Endothelial cell of umbilical vein (primary cell): Measurements from ENCODE around the gene FAAP100. TPM values are rescaled to one million over a fixed set of nuclear protein-coding genes. Genes with fewer than 3 reads are reported as not detected.

Experiments used
- BruUV-seq: library from RNA; stranded (reverse); fragments of 400-500 nt; replicated peaks from 2 replicates; lab custom pipeline; 2021; lab: Mats Ljungman, UMichigan
- CTCF ChIA-PET: fragments of 300-600, 350-600 bp; sonication (Branson Sonifier 250); formaldehyde crosslinking; loops from one replicate; lab custom pipeline; 2021; ENCODE audit warnings: antibody characterized with exemption, inconsistent platforms; lab: Charles Lee
- POLR2A ChIA-PET: fragments of 300-600, 350-600 bp; sonication (Branson Sonifier 250); formaldehyde crosslinking; loops from one replicate; lab custom pipeline; 2021; ENCODE audit warnings: antibody characterized with exemption, inconsistent platforms; lab: Charles Lee
- DNase-seq: peaks from one replicate; pipeline ENCODE4 v3.0.0-alpha.2; 2011; ENCODE audit warnings: low read depth, low spot score
- FAIRE-seq: peaks from 2 replicates; lab custom pipeline; 2011; peaks lifted over from hg19 to GRCh38; lab: Jason Lieb, UNC
- H2AFZ ChIP-seq: 2 replicates; pipeline ENCODE4 v1.6.0; 2012; ENCODE audit warnings: low read depth, low read length, control low read depth, inconsistent platforms
- H3K27ac ChIP-seq: 2 replicates; pipeline ENCODE4 v1.5.1; 2011; ENCODE audit warnings: low read depth, mild to moderate bottlenecking, control low read depth, low read length, moderate library complexity; ENCODE audit not compliant: insufficient read depth
- H3K27me3 ChIP-seq, 2 experiments: 2 replicates each; pipeline versions ENCODE4 v1.6.0 to v1.6.1; 2011; ENCODE audit warnings: low read length in 2 of 2, mixed read lengths in 1 of 2; ENCODE audit not compliant: control insufficient read depth in 2 of 2, insufficient read depth in 2 of 2
- H3K36me3 ChIP-seq, 2 experiments: 2 replicates in 1 of 2; 3 replicates in 1 of 2; pipeline ENCODE4 v1.5.1; 2011; ENCODE audit warnings: low read length in 2 of 2, mild to moderate bottlenecking in 1 of 2, moderate library complexity in 1 of 2; ENCODE audit not compliant: control insufficient read depth in 2 of 2, insufficient read depth in 2 of 2; ENCODE audit errors: extremely low read depth in 1 of 2
- H3K4me1 ChIP-seq: 3 replicates; pipeline ENCODE4 v1.5.1; 2011; ENCODE audit warnings: mild to moderate bottlenecking, low read length; ENCODE audit not compliant: control insufficient read depth, insufficient read depth; ENCODE audit errors: extremely low read depth
- H3K4me2 ChIP-seq: 2 replicates; pipeline ENCODE4 v1.6.1; 2011; ENCODE audit warnings: low read length, control low read depth, mixed read lengths; ENCODE audit not compliant: insufficient read depth
- H3K4me3 ChIP-seq, 3 experiments: fragments of 200-600 bp in 1 of 3; sonication (generic), shearing (Covaris generic) in 1 of 3; replicated peaks in 1 of 3; 2 replicates each; pipeline ENCODE4 v1.5.1; 2011 to 2016; ENCODE audit warnings: control low read depth in 3 of 3, low read length in 3 of 3, mild to moderate bottlenecking in 2 of 3, inconsistent platforms in 1 of 3, low read depth in 1 of 3, moderate library complexity in 1 of 3; ENCODE audit not compliant: insufficient read depth in 1 of 3
- H3K79me2 ChIP-seq: 2 replicates; pipeline ENCODE4 v1.6.0; 2012; ENCODE audit warnings: low read length, inconsistent platforms; ENCODE audit not compliant: control insufficient read depth, insufficient read depth
- H3K9ac ChIP-seq: replicated peaks from 2 replicates; pipeline ENCODE3; 2011; ENCODE audit warnings: low read length, control low read depth; ENCODE audit not compliant: insufficient read depth; ENCODE audit errors: extremely low read depth
- H3K9me1 ChIP-seq: replicated peaks from 3 replicates; pipeline ENCODE4 v1.6.0; 2011; ENCODE audit warnings: mild to moderate bottlenecking, low read length; ENCODE audit not compliant: control insufficient read depth, insufficient read depth; ENCODE audit errors: extremely low read depth
- H3K9me3 ChIP-seq: replicated peaks from 2 replicates; pipeline ENCODE4 v1.5.1; 2012; ENCODE audit warnings: low read length, inconsistent platforms; ENCODE audit not compliant: control insufficient read depth, insufficient read depth
- H4K20me1 ChIP-seq: replicated peaks from 2 replicates; pipeline ENCODE3; 2011; ENCODE audit warnings: mild to moderate bottlenecking, low read length; ENCODE audit not compliant: control insufficient read depth, insufficient read depth; ENCODE audit errors: extremely low read depth
- EZH2 ChIP-seq: IDR thresholded peaks from 2 replicates; pipeline ENCODE4 v1.6.1; 2012; ENCODE audit warnings: borderline replicate concordance, low read depth, mild to moderate bottlenecking, moderate library complexity, low read length, inconsistent platforms; ENCODE audit not compliant: severe bottlenecking
- FOS ChIP-seq: IDR thresholded peaks from 2 replicates; pipeline ENCODE4 v1.6.1; 2011; ENCODE audit warnings: mild to moderate bottlenecking, low read length, moderate library complexity, borderline replicate concordance; ENCODE audit not compliant: insufficient read depth
- GATA2 ChIP-seq: IDR thresholded peaks from 2 replicates; pipeline ENCODE4 v1.7.0; 2011; ENCODE audit warnings: low read depth, mild to moderate bottlenecking, moderate library complexity, mixed read lengths, low read length; ENCODE audit not compliant: insufficient read length, insufficient read depth
- JUN ChIP-seq: IDR thresholded peaks from 2 replicates; pipeline ENCODE4 v1.6.1; 2011; ENCODE audit warnings: borderline replicate concordance, low read depth; ENCODE audit not compliant: insufficient read length, insufficient read depth
- MYC ChIP-seq: IDR thresholded peaks from one replicate; pipeline ENCODE4 v1.6.1; 2011; ENCODE audit warnings: mild to moderate bottlenecking, low read depth, low read length
- POLR2A ChIP-seq: IDR thresholded peaks from 2 replicates; pipeline ENCODE4 v1.6.1; 2012; ENCODE audit warnings: low read depth, mild to moderate bottlenecking, control low read depth, low read length
- POLR2AphosphoS5 ChIP-seq: IDR thresholded peaks from 2 replicates; pipeline ENCODE4 v1.6.1; 2012; ENCODE audit warnings: low read depth, mild to moderate bottlenecking, control low read depth, low read length, moderate library complexity; ENCODE audit not compliant: insufficient read depth
- dilution Hi-C: fragments of 300-500 bp; cut with MboI; formaldehyde crosslinking; loops from one replicate; pipeline ENCODE4 v1.15.0; 2019; ENCODE audit warnings: low sequenced_read_pairs; ENCODE audit not compliant: extremely low pct_ligation_motif_present
- intact Hi-C: fragments of 100-400 bp; cut with micrococcal nuclease; formaldehyde crosslinking; loops from one replicate; pipeline ENCODE4 v1.10.0; 2022
- polyA plus RNA-seq, 4 experiments: library from polyadenylated mRNA; depleted of rRNA in 3 of 4; stranded (reverse) in 3 of 4; unstranded in 1 of 4; fragments of >200 nt; gene quantifications; 2 replicates each; pipeline versions ENCODE4 v1.2.1 to v1.2.3, GENCODE V29; 2011 to 2012; ENCODE audit warnings: missing spikeins in 1 of 4
- total RNA-seq: library from RNA; stranded (reverse); gene quantifications from 2 replicates; pipeline ENCODE4 v1.2.3, GENCODE V29; 2021
- TF ChIP-seq, protein P1 (sequence below), 2 donors: IDR thresholded peaks; 1 replicate in 1 of 2; 2 replicates in 1 of 2; pipeline ENCODE4 v1.5.1; 2011; ENCODE audit warnings: low read length in 2 of 2, mild to moderate bottlenecking in 2 of 2, moderate library complexity in 2 of 2, control low read depth in 1 of 2, inconsistent platforms in 1 of 2, low read depth in 1 of 2; ENCODE audit not compliant: insufficient read depth in 1 of 2; ENCODE audit errors: extremely low read depth in 1 of 2
- TF ChIP-seq, protein P2 (sequence below): IDR thresholded peaks from 2 replicates; pipeline ENCODE4 v1.6.1; 2011; ENCODE audit not compliant: insufficient read depth, insufficient read length

FAAP100 gene
- total and polyA plus RNA-seq, 2 donors (not counting 3 experiments of a cell fraction or from before 2014, with no cell fraction given), result 35.4 to 54.3 TPM

DNA sequence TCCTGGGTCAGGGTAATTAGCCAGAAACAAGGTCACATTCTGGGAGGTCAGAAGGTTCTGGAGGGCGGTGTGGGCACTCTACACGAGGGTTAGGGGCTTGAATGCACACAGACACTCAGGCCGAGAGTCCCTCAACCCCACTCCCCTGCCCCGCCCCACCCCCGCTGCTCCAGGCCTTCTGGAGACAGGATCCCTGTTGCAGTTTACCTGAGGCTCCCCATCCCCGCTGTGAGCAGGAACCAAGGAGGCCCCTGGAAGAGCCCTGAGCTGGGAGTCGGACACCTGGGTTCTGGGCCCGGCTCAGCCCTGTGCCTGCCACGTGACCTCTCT is 35.2 kb downstream of the FAAP100 start:
- H3K4me1 ChIP-seq, result peaks cover 35% of the 10 kb centered on the region
- H3K27ac ChIP-seq, result no peak overlapping the region
- no peaks in the 10 kb centered on the region for H3K27me3 ChIP-seq
- no peak overlapping the region for H3K4me3 ChIP-seq
- no TSS peak for BruUV-seq
- H3K9me3 ChIP-seq, result no peaks in the 10 kb centered on the region
- intact Hi-C loops (no loop called here), dilution Hi-C loops (no loop called here)
- H3K36me3 ChIP-seq, result no peaks in the 10 kb centered on the region
- no peaks in the 10 kb centered on the region for H4K20me1 ChIP-seq
- H2AFZ ChIP-seq, result no peak overlapping the region
- CTCF ChIA-PET, result no interaction called here
- no peak for FAIRE-seq
- DNase-seq, result no peak
- no peaks in the 10 kb centered on the region for H3K9me1 ChIP-seq
- no peak overlapping the region for H3K9ac ChIP-seq
- TF ChIP-seq POLR2A (no peak), MYC (no peak), FOS (no peak), JUN (no peak), EZH2 (no peak), GATA2 (no peak), POLR2AphosphoS5 (no peak)
- TF ChIP-seq, protein P1, sequence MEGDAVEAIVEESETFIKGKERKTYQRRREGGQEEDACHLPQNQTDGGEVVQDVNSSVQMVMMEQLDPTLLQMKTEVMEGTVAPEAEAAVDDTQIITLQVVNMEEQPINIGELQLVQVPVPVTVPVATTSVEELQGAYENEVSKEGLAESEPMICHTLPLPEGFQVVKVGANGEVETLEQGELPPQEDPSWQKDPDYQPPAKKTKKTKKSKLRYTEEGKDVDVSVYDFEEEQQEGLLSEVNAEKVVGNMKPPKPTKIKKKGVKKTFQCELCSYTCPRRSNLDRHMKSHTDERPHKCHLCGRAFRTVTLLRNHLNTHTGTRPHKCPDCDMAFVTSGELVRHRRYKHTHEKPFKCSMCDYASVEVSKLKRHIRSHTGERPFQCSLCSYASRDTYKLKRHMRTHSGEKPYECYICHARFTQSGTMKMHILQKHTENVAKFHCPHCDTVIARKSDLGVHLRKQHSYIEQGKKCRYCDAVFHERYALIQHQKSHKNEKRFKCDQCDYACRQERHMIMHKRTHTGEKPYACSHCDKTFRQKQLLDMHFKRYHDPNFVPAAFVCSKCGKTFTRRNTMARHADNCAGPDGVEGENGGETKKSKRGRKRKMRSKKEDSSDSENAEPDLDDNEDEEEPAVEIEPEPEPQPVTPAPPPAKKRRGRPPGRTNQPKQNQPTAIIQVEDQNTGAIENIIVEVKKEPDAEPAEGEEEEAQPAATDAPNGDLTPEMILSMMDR (IDR thresholded peaks at IDR 0.05; ENCODE audit: extremely low read depth in 1 of 2, insufficient read depth in 1 of 2, low read depth in 1 of 2, low read length in 2 of 2), result no peak
- TF ChIP-seq, protein P2, sequence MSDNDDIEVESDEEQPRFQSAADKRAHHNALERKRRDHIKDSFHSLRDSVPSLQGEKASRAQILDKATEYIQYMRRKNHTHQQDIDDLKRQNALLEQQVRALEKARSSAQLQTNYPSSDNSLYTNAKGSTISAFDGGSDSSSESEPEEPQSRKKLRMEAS, result no peak
- POLR2A ChIA-PET, result no interaction called here
- no peak overlapping the region for H3K4me2 ChIP-seq
- peaks cover 31% of the 10 kb centered on the region for H3K79me2 ChIP-seq
